Body of pancreas (tissue), 4 donors: Measurements from ENCODE around the gene ASCC3.

ENCODE experiments used
- POLR2A ChIP-seq, 3 donors: fragments of 450-650 bp; IDR thresholded peaks; one replicate each; pipeline ENCODE4 v1.6.1; 2016; ENCODE audit warnings: antibody characterized with exemption in 3 of 3, mild to moderate bottlenecking in 2 of 3
- TF ChIP-seq, protein P1 (sequence below), 7 experiments: fragments of 450-650 bp in 4 of 7; fragments of 200-600 bp in 3 of 7; sonication (generic) in 3 of 7; IDR thresholded peaks; one replicate each; pipeline ENCODE4 v1.5.1; 2016 to 2019; ENCODE audit warnings: antibody characterized with exemption in 7 of 7

GRCh38 chr6:100877851-100878250 is 3.3 kb downstream of the ASCC3 start:
- TF ChIP-seq, protein P1, sequence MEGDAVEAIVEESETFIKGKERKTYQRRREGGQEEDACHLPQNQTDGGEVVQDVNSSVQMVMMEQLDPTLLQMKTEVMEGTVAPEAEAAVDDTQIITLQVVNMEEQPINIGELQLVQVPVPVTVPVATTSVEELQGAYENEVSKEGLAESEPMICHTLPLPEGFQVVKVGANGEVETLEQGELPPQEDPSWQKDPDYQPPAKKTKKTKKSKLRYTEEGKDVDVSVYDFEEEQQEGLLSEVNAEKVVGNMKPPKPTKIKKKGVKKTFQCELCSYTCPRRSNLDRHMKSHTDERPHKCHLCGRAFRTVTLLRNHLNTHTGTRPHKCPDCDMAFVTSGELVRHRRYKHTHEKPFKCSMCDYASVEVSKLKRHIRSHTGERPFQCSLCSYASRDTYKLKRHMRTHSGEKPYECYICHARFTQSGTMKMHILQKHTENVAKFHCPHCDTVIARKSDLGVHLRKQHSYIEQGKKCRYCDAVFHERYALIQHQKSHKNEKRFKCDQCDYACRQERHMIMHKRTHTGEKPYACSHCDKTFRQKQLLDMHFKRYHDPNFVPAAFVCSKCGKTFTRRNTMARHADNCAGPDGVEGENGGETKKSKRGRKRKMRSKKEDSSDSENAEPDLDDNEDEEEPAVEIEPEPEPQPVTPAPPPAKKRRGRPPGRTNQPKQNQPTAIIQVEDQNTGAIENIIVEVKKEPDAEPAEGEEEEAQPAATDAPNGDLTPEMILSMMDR (IDR thresholded peaks at IDR 0.05) = no peak
- no peak for TF ChIP-seq POLR2A (IDR thresholded peaks at IDR 0.05)
